Measurements from ENCODE around the gene TMCO6. TPM values are rescaled to one million over a fixed set of nuclear protein-coding genes. Genes with fewer than 3 reads are reported as not detected.

The TMCO6 gene
- polyA plus RNA-seq, 1 donor from 2014 or later = 23.5 TPM

DNA sequence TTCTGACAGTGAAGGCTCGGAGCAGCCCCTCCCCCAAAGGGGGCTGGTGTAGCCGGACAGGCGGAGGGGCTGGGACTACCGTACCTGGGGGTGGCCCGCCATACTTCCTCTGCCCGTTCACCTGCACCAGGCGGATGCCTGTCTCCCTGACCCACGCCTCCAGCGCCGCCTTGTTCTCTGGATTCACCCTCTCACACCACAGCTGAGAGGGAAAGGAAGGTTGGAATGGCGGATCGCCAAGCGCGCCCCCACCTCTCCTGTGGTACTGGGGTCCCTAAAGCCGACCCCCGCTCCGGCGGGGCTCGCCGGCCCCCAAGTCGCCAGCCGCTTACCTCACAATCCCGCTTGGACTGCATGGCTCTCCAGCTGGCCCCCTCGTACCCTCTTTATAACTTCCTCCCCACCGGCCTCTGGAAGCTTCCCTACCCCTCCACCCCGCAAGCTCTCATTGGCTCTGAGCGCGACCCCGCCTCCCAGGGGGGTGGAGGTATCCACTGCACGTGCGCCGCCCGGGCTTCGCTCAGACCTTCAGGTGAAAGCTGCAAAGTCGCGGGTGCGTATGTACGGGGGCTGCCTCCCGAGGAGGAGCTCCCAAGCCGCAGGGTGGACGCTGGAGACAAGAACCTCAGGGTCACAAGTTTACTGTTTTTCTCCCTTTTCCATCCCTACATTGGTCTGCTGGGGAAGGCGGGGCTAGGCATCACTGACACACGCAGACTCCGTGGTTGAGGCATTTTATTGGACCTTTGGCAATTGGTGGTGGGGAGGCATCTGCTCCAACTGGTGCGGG lies 34.1 kb downstream of the TMCO6 start, which contains the start of gene DND1:
Gene DND1 (minus strand): TSS at position 390 of the 790 bp plus-strand sequence. CDS start 34 bp downstream, at position 356.
- Histone ChIP-seq H3K4me3 (ENCODE audit: low read length) (no peak within 1 kb of the TSS), H3K79me2 (replicated peaks; ENCODE audit: insufficient read depth, low read length) (no peaks in the 10 kb centered on the region), H3K27me3 (ENCODE audit: insufficient read depth, low read depth, low read length) (no peaks in the 10 kb centered on the region), H3K27ac (ENCODE audit: low read length) (no peak within 1 kb of the TSS), H3K4me2 (ENCODE audit: low read length) (no peak within 1 kb of the TSS), H3F3A (ENCODE audit: insufficient read depth, low read length, poor library complexity, severe bottlenecking) (no peaks in the 10 kb centered on the region), H3K36me3 (ENCODE audit: insufficient read depth, low read length) (peaks cover 20% of the 10 kb centered on the region), H4K20me1 (ENCODE audit: insufficient read depth) (no peaks in the 10 kb centered on the region), H2AFZ (ENCODE audit: low read depth, low read length) (no peak within 1 kb of the TSS), H3K9me2 (ENCODE audit: insufficient read depth, low read length) (no peaks in the 10 kb centered on the region), H3K9me3 (ENCODE audit: low read length) (no peaks in the 10 kb centered on the region), H3K9ac (ENCODE audit: low read length) (no peak within 1 kb of the TSS)
- no peak for TF ChIP-seq RAD21 (conservative IDR thresholded peaks at IDR 0.05)
- no peak for TF ChIP-seq MXI1 (conservative IDR thresholded peaks at IDR 0.05; ENCODE audit: poor library complexity, severe bottlenecking)
- TF ChIP-seq, protein P1, sequence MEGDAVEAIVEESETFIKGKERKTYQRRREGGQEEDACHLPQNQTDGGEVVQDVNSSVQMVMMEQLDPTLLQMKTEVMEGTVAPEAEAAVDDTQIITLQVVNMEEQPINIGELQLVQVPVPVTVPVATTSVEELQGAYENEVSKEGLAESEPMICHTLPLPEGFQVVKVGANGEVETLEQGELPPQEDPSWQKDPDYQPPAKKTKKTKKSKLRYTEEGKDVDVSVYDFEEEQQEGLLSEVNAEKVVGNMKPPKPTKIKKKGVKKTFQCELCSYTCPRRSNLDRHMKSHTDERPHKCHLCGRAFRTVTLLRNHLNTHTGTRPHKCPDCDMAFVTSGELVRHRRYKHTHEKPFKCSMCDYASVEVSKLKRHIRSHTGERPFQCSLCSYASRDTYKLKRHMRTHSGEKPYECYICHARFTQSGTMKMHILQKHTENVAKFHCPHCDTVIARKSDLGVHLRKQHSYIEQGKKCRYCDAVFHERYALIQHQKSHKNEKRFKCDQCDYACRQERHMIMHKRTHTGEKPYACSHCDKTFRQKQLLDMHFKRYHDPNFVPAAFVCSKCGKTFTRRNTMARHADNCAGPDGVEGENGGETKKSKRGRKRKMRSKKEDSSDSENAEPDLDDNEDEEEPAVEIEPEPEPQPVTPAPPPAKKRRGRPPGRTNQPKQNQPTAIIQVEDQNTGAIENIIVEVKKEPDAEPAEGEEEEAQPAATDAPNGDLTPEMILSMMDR (IDR thresholded peaks at IDR 0.05; ENCODE audit: poor library complexity, severe bottlenecking) = no peak
- no peak for TF ChIP-seq SMC3 (conservative IDR thresholded peaks at IDR 0.05; ENCODE audit: poor library complexity)
- no peak for TF ChIP-seq EP300 (conservative IDR thresholded peaks at IDR 0.05; ENCODE audit: poor library complexity, severe bottlenecking)

DNA sequence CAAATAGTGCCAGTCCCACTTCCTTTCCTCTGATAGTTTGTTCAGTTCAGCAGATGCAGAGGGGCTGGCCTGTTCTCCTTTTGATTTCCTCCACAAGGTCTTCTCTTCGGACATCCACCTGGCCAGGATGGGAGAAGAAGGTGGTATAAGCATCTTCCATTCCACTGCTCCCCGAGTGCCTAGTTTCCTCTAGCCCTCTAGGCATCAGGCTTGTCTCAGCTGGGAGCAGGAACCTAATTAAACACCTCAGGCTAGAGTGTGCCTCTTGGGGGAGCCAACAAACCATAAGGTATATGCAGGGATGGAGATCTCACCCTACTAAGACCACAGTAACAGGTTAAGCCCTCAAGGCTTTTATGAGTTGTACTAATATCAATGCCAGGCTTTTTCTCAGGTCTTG lies 35.0 kb downstream of the TMCO6 start:
- Histone ChIP-seq H3K79me2 (replicated peaks; ENCODE audit: insufficient read depth, low read length) (no peaks in the 10 kb centered on the region), H2AFZ (ENCODE audit: low read depth, low read length) (no peak overlapping the region), H3K4me2 (ENCODE audit: low read length) (no peak overlapping the region), H3F3A (ENCODE audit: insufficient read depth, low read length, poor library complexity, severe bottlenecking) (no peaks in the 10 kb centered on the region), H3K36me3 (ENCODE audit: insufficient read depth, low read length) (peaks cover 20% of the 10 kb centered on the region), H3K27me3 (ENCODE audit: insufficient read depth, low read depth, low read length) (no peaks in the 10 kb centered on the region), H3K4me3 (ENCODE audit: low read length) (no peak overlapping the region), H3K9ac (ENCODE audit: low read length) (no peak overlapping the region), H3K9me3 (ENCODE audit: low read length) (no peaks in the 10 kb centered on the region), H3K9me2 (ENCODE audit: insufficient read depth, low read length) (no peaks in the 10 kb centered on the region), H3K27ac (ENCODE audit: low read length) (no peak overlapping the region), H4K20me1 (ENCODE audit: insufficient read depth) (no peaks in the 10 kb centered on the region)
- TF ChIP-seq SMC3 (conservative IDR thresholded peaks at IDR 0.05; ENCODE audit: poor library complexity) = no peak
- TF ChIP-seq EZH2 (IDR thresholded peaks at IDR 0.05; ENCODE audit: borderline replicate concordance, insufficient read depth, low read length, poor library complexity, severe bottlenecking) = no peak
- no peak for TF ChIP-seq RAD21 (conservative IDR thresholded peaks at IDR 0.05)
- TF ChIP-seq, protein P1 (IDR thresholded peaks at IDR 0.05; ENCODE audit: poor library complexity, severe bottlenecking) = no peak
- no peak for TF ChIP-seq TAF1 (IDR thresholded peaks at IDR 0.05; ENCODE audit: low read depth)
- no peak for TF ChIP-seq MXI1 (conservative IDR thresholded peaks at IDR 0.05; ENCODE audit: poor library complexity, severe bottlenecking)
- TF ChIP-seq, protein P2, sequence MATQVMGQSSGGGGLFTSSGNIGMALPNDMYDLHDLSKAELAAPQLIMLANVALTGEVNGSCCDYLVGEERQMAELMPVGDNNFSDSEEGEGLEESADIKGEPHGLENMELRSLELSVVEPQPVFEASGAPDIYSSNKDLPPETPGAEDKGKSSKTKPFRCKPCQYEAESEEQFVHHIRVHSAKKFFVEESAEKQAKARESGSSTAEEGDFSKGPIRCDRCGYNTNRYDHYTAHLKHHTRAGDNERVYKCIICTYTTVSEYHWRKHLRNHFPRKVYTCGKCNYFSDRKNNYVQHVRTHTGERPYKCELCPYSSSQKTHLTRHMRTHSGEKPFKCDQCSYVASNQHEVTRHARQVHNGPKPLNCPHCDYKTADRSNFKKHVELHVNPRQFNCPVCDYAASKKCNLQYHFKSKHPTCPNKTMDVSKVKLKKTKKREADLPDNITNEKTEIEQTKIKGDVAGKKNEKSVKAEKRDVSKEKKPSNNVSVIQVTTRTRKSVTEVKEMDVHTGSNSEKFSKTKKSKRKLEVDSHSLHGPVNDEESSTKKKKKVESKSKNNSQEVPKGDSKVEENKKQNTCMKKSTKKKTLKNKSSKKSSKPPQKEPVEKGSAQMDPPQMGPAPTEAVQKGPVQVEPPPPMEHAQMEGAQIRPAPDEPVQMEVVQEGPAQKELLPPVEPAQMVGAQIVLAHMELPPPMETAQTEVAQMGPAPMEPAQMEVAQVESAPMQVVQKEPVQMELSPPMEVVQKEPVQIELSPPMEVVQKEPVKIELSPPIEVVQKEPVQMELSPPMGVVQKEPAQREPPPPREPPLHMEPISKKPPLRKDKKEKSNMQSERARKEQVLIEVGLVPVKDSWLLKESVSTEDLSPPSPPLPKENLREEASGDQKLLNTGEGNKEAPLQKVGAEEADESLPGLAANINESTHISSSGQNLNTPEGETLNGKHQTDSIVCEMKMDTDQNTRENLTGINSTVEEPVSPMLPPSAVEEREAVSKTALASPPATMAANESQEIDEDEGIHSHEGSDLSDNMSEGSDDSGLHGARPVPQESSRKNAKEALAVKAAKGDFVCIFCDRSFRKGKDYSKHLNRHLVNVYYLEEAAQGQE (IDR thresholded peaks at IDR 0.05; ENCODE audit: borderline replicate concordance) = no peak
- TF ChIP-seq POLR2AphosphoS5 (IDR thresholded peaks at IDR 0.05) = no peak
- no peak for TF ChIP-seq EP300 (conservative IDR thresholded peaks at IDR 0.05; ENCODE audit: poor library complexity, severe bottlenecking)

Measured in neural cell (in vitro differentiated cells).